ENCODE results near the gene MARCHF2.

MARCHF2 gene

GRCh38 chr19:8457827-8458226 lies 44.7 kb downstream of the MARCHF2 start:
- Histone ChIP-seq H3K4me1 (ENCODE audit: insufficient read depth, low read length, severe bottlenecking) (peaks cover 19% of the 10 kb centered on the region), H3K27me3 (ENCODE audit: insufficient read depth, low read length) (no peaks in the 10 kb centered on the region), H3K79me2 (ENCODE audit: insufficient read depth, low read length) (peaks cover 100% of the 10 kb centered on the region), H3K9me2 (ENCODE audit: low read depth, low read length) (no peaks in the 10 kb centered on the region), H3K4me3 (ENCODE audit: low read depth, low read length, poor library complexity, severe bottlenecking) (no peak overlapping the region), H4K20me1 (ENCODE audit: insufficient read depth, low read length) (peaks cover 5% of the 10 kb centered on the region; the same call in 1 of the 2 replicates), H3F3A (ENCODE audit: insufficient read depth, low read length) (no peaks in the 10 kb centered on the region), H3K27ac (ENCODE audit: low read depth, low read length, poor library complexity, severe bottlenecking) (no peak overlapping the region), H3K9ac (ENCODE audit: low read length) (no peak overlapping the region), H3K9me3 (ENCODE audit: low read length) (no peaks in the 10 kb centered on the region), H3K36me3 (ENCODE audit: insufficient read depth, low read length) (peaks cover 98% of the 10 kb centered on the region), H3K4me2 (ENCODE audit: low read length) (no peak overlapping the region), H2AFZ (ENCODE audit: low read length) (no peak overlapping the region)
- no peak for TF ChIP-seq CTCF (IDR thresholded peaks at IDR 0.05; ENCODE audit: low read length)
- no peak for TF ChIP-seq EZH2 (IDR thresholded peaks at IDR 0.05; ENCODE audit: borderline replicate concordance, low read length)

GRCh38 chr19:8458380-8458779 lies 45.3 kb downstream of the MARCHF2 start:
- Histone ChIP-seq H3K9ac (ENCODE audit: low read length) (no peak overlapping the region), H3K27me3 (ENCODE audit: insufficient read depth, low read length) (no peaks in the 10 kb centered on the region), H3K9me3 (ENCODE audit: low read length) (no peaks in the 10 kb centered on the region), H3K27ac (ENCODE audit: low read depth, low read length, poor library complexity, severe bottlenecking) (no peak overlapping the region), H3K79me2 (ENCODE audit: insufficient read depth, low read length) (peaks cover 100% of the 10 kb centered on the region), H3K9me2 (ENCODE audit: low read depth, low read length) (no peaks in the 10 kb centered on the region), H3K4me2 (ENCODE audit: low read length) (no peak overlapping the region), H3K36me3 (ENCODE audit: insufficient read depth, low read length) (peaks cover 99% of the 10 kb centered on the region), H4K20me1 (ENCODE audit: insufficient read depth, low read length) (peaks cover 5% of the 10 kb centered on the region; the same call in 1 of the 2 replicates), H3K4me1 (ENCODE audit: insufficient read depth, low read length, severe bottlenecking) (peaks cover 19% of the 10 kb centered on the region), H3K4me3 (ENCODE audit: low read depth, low read length, poor library complexity, severe bottlenecking) (no peak overlapping the region), H2AFZ (ENCODE audit: low read length) (no peak overlapping the region), H3F3A (ENCODE audit: insufficient read depth, low read length) (no peaks in the 10 kb centered on the region)
- TF ChIP-seq CTCF (IDR thresholded peaks at IDR 0.05; ENCODE audit: low read length) (no peak), EZH2 (IDR thresholded peaks at IDR 0.05; ENCODE audit: borderline replicate concordance, low read length) (no peak)

GRCh38 chr19:8459095-8459494 lies 46.0 kb downstream of the MARCHF2 start:
- H3K27me3 ChIP-seq (ENCODE audit: insufficient read depth, low read length) = no peaks in the 10 kb centered on the region
- H3K9me2 ChIP-seq (ENCODE audit: low read depth, low read length) = no peaks in the 10 kb centered on the region
- H3F3A ChIP-seq (ENCODE audit: insufficient read depth, low read length) = no peaks in the 10 kb centered on the region
- H4K20me1 ChIP-seq (ENCODE audit: insufficient read depth, low read length) = peaks cover 4% of the 10 kb centered on the region; the same call in 1 of the 2 replicates
- peaks cover 100% of the 10 kb centered on the region for H3K36me3 ChIP-seq (ENCODE audit: insufficient read depth, low read length)
- H2AFZ ChIP-seq (ENCODE audit: low read length) = no peak overlapping the region
- H3K9ac ChIP-seq (ENCODE audit: low read length) = no peak overlapping the region
- H3K4me1 ChIP-seq (ENCODE audit: insufficient read depth, low read length, severe bottlenecking) = peaks cover 17% of the 10 kb centered on the region
- no peak for TF ChIP-seq EZH2 (IDR thresholded peaks at IDR 0.05; ENCODE audit: borderline replicate concordance, low read length)
- no peak for TF ChIP-seq CTCF (IDR thresholded peaks at IDR 0.05; ENCODE audit: low read length)
- no peaks in the 10 kb centered on the region for H3K9me3 ChIP-seq (ENCODE audit: low read length)
- no peak overlapping the region for H3K4me3 ChIP-seq (ENCODE audit: low read depth, low read length, poor library complexity, severe bottlenecking)
- H3K27ac ChIP-seq (ENCODE audit: low read depth, low read length, poor library complexity, severe bottlenecking) = no peak overlapping the region
- H3K4me2 ChIP-seq (ENCODE audit: low read length) = no peak overlapping the region
- peaks cover 97% of the 10 kb centered on the region for H3K79me2 ChIP-seq (ENCODE audit: insufficient read depth, low read length)
